ENCODE measurements around the gene BANP.
"Not testable (repeated sequence)": the region's sequence is repeated elsewhere in the genome, so short reads cannot be mapped to it uniquely, and the experiment has no call there.

The BANP gene

DNA sequence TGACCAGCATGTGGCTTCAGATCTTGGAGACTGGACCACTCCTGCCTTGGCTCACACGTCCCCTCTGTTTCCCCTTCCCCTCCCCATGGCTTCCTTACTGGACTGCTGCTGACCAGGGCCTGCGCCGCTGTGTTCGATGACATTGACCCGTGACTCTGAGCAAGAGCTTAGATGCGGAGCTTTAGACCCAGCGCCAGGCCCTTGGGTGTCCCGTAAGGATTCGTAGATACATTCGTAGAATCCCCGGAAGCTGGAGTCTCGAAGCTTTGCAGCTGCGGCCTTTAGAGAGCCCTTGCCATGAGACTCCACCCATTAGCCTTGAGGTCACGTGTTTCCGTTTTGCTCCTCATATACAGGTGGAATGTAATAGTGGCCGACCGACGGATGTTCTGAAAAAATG lies 65.2 kb downstream of the BANP start:
- DNase-seq = not testable (repeated sequence)

- no peak for DNase-seq
Measured at GRCh38 chr16:88016964-88017363, 65.7 kb downstream of the BANP start.

- no peak for DNase-seq
Measured at GRCh38 chr16:88017587-88018101, 66.4 kb downstream of the BANP start.

GRCh38 chr16:88018382-88018781 lies 67.1 kb downstream of the BANP start:
- not testable (repeated sequence) for DNase-seq

DNA sequence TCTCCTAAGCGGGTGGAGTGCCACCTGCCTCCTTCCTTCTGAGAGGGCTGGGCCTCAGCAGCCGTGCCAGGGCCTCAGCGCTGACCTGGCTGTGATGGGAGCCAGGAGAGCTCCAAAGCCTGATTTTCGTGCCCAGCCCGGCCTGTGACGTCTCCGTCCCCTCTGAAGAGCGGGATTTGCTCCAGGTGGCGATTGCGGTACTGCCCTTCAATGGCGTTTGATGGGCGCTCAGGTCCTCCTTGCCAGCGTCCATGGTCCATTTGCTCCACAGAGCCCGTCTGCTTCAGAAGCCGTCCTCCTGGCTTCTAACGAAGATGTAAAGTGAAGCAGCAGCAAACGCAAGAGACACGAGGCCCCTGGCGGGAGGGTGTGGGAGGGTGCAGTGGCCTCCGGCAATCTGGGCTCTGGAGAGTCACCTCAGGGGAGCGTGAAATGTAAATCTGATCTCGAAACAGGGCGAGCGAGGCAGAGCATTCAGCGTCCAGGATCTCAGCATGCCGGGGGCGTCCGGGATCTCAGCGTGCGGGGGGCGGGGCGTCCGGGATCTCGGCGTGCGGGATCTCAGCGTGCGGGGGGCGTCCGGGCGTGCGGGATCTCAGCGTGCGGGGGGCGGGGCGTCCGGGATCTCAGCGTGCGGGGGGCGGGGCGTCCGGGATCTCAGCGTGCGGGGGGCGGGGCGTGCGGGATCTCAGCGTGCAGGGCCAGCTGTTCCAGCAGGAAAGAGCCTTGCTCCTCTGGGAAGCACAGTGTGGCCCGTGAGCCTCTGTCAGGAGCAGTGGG lies 68.0 kb downstream of the BANP start:
- DNase-seq = not testable (repeated sequence)

GRCh38 chr16:88019821-88020515 lies 68.7 kb downstream of the BANP start:
- DNase-seq = no peak

GRCh38 chr16:88020516-88020885 lies 69.3 kb downstream of the BANP start:
- no peak for DNase-seq

DNA sequence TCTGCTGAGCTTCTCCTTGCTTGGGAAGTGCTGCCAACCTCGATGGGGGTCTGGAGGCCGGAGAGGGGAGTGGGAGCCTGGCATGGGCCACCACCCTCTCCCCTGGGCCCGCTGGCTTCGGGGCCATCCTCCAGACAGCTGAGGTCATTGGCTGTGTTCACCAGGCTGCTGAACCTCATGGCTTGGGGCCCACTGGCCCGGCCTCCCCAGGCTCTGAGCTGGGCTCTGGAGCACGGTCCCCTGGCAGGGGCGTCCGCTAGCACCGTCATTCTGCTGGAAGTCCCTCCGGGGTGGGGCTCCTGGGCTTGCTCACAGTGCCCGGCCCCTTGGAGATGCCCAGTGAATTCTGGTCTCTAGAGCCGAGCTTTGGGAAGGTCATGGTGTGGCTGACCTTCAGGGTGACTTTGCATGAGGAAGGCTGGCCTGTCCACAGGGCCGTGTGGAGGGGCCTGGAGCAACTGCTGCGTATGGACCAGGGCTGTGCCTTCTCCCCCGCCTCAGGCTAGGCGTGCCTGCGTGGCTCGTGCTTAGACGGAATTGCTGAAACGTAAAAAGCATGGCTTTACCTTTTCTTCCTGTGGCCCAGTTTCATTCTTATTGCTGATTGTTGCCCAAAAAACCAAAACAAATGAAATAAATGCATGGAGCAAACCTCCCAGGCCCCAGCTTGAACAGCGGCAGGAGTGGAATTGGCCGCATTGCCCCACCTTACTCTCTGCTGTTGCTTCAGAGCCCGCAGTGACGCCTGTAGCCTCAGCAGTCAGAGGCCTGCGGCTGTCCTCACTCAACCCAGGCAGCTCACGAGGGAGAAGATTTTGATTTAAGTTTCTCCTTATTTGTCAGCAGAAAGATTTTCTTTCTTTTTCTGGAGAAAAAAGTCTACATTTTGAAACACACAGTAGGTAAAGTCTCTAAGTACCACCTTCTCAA lies 70.1 kb downstream of the BANP start:
- DNase-seq = not testable (repeated sequence)

DNA sequence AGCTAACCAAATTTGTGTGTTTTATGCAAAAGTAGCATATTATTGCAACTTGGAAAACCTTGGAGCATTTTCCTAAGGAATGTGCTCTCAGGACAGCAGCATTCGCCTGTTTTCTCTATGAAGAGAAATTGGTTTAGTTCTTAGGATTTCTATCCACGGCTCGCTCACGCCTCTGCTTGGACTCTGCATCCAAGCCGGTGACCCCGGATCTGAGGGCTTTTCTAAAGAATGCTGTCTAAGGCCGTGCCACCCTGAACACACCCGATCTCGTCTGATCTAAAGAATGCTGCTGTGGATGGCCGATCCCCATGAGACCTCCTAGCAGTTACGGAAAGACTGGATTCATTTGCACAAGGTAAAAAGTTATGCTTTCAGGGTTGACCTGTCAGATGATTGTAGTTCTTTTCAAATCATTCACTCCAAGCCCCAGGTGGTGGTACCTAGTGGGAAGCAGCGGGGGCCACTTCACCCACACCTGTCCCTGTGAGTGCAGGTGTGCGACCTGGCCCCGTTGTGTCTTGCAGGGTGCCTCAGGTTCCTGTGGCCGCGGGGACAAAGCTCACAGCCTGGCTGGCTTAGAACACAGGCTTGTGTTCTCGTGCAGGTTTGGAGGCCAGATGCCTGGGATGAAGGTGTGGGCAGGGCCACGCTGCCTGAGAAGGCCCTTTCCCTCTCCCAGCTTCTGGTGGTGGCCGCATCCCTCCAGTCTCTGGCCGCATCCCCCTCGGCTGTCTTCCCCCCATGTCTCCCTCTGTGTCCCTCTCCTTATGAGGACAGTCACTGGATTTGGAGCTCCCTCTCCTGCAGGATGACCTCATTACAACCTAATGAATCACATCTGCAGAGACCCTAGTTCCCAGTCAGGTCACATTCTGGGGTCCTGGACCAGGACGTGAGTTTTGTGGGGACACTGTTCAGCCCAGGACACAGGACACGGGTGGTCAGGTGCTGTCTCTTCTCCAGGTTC lies 71.1 kb downstream of the BANP start:
- no peak for DNase-seq

GRCh38 chr16:88023366-88023765 lies 72.1 kb downstream of the BANP start:
- no peak for DNase-seq

GRCh38 chr16:88023786-88024185 lies 72.6 kb downstream of the BANP start:
- no peak for DNase-seq

DNA sequence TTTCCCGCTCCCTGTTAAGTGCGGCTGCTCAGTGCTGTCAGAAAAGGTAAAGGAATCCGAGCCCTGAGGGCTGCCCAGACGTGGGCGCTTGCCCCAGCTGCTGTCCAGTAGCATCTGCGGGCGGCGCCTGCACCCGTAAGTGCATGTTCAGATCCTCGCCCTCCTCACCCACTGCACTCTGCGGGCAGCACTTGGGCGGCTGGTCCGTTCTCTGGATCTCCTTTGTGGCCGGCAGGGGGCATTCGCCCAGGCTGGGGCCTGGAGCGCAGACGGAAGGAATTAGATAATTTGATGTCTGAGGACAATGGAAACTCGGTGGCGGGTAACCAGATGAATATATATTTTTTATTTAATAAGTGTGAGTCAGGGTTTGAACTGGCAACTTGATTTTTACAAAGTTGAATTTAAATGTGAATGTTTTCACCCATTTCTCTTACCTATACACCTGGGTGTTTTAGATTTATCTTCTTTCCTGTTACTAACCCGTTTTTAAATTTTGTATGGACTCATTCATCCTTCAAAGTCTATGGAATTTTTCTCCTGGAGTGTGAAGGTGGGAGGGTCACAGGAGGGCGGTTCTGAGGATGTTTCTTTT lies 73.4 kb downstream of the BANP start:
- DNase-seq = not testable (repeated sequence)

DNA sequence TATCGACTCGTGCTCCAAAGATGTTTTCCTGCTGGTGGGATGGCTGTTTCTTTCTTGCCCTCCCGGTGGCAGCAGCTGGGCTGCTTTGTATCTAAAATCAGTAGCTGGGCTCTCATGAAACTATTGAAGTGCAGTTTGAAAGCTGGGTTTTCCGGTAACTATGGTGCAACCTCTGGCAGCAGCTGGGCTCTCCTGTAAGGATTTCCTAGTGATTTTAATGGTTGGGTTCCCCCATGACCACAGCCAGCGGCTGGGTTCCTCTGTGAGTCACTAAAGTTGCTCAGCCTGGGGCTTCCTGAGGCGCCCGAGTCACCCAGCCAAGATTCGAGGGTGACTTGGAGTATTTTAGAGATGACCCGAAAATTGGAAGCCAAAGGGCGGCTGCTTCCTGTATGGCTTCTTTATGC lies 73.9 kb downstream of the BANP start:
- not testable (repeated sequence) for DNase-seq

DNA sequence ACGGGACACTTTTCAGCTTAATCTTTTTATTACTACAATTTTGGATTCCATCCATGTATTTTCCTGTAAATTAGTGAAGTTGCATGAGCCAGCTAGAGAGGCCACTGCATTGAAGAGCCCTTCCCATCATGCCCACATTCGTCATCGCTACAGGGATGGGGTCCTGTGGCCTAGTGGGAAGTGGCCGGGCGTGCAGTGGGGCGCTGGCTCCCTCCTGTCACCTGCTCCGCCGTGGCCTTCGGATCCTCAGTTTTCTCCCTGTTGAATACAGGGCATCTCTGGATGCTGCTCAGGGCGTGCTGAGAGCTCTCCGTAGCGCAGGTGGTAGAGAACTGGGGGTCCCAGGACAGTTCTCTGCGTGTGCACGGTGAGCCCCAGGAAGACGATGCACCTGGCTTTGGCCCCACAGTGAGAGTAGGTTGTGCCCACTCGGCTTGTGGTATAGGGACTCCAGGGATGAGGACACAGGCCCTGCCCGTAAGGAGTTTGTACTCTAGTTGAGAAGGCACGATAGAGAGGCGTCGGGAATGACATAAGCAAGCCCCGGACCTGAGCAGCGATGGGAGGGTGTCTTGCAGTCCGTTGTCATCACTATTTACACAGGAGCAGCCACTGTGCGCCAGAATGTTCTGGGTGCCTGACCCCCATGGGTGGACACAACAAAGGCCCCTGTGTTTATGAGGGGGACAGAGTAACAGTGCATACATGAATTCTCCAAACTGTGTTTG lies 74.8 kb downstream of the BANP start:
- not testable (repeated sequence) for DNase-seq

GRCh38 chr16:88026964-88027938 lies 76.0 kb downstream of the BANP start:
- no peak for DNase-seq

- DNase-seq = not testable (repeated sequence)
Measured at GRCh38 chr16:88028177-88028930, 77.1 kb downstream of the BANP start.

GRCh38 chr16:88030498-88030897 lies 79.3 kb downstream of the BANP start:
- DNase-seq = no peak

GRCh38 chr16:88030961-88031360 lies 79.7 kb downstream of the BANP start:
- not testable (repeated sequence) for DNase-seq
